Effector CD8-positive, alpha-beta T cell (primary cell): ENCODE measurements around the gene DAPK2.

Source experiments
- DNase-seq: peaks from one replicate; lab custom pipeline; 2025; lab: John Stamatoyannopoulos, UW

DAPK2 gene

DNA sequence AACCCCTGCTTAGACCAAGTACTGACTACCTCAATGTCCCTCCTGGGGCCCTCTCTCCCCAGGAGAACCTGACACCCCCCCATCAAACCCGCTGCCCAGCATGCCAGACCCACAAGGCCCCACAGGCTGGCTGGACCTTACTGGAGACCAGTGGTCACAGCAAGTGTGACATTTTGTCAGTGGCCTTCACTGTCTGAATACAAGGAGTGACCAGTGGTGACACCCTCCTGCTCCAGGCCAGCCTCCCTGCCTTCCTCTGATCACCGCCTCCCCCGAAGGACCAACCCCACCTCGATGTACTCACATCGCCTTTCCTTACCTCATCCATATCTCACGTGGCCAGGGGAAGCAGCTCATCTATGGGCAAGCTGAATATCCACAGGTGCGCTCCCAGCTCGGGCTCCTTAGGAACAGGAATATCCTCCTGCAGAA lies 150.5 kb downstream of the DAPK2 start:
- DNase-seq: no peak

DNA sequence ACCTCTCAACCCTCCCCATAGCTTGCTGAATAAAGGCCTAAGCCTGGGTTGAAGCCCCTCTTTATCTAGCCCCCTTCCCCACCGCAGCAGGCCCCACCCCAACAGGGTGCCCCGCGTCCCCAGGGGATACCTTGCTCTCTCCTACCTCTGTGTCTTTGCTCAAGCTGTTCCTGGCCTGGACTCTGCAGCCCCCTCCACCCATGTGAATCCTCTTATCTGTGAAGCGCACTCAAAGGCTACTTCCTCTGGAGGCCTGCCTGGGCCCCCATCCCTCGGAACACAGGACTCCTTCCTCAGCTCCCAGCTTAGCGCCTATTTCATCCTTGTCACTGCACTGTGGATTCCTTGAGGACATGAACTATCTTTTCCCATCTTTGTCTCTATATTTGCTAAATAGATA lies 151.1 kb downstream of the DAPK2 start:
- DNase-seq: no peak

DNA sequence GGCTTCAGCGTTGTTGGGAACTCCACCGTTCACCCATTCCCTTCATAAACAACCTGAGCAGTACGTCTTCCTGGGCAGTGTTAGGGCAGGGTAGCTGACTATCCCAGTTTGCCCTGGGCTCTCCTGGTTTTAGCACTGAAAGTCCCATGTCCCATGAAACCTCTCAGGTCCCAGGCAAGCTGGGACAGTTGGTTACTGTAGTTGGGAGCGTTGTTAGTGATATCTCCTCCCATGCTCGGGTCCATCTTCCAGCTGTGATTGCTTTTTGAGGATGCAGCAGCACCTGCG lies 151.7 kb downstream of the DAPK2 start:
- no peak for DNase-seq

DNA sequence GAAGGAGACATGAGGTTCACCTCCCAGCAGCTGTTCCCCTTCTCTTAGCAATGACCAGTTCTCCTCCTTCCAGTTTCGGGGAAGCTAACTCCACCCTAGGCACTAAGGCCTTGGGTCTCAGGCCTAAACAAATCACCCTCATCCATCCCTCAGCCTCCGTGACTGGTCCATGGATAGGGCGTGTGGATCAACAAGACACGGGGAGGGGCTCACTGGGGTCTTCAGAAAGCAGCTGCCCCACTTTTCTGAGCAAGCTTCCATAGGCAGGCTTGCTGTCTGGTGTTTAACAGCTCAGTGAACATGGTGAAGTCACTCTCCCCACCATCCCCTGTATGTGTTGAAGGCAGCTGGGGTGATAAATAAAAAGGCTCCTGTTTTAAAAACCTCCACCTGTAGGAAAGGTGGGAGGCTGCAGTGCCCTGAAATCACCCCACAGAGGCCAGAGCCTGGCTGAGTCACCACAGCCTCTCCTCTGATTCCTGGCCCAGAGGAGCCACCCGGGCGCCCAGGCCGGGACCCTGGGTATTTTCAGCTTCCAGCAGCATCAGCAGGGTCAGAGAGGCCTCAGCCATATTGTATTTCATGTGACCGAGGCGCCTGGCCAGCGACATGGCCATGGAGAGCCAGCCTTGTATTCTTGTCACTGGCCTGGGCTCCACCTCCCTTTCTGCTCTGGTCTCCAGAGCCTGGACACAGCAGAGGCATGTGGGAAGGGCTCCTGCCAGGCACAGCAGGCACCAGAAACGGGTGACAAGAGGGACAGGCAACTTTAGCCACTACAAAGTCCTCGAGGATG lies 152.2 kb downstream of the DAPK2 start:
- no peak for DNase-seq

DNA sequence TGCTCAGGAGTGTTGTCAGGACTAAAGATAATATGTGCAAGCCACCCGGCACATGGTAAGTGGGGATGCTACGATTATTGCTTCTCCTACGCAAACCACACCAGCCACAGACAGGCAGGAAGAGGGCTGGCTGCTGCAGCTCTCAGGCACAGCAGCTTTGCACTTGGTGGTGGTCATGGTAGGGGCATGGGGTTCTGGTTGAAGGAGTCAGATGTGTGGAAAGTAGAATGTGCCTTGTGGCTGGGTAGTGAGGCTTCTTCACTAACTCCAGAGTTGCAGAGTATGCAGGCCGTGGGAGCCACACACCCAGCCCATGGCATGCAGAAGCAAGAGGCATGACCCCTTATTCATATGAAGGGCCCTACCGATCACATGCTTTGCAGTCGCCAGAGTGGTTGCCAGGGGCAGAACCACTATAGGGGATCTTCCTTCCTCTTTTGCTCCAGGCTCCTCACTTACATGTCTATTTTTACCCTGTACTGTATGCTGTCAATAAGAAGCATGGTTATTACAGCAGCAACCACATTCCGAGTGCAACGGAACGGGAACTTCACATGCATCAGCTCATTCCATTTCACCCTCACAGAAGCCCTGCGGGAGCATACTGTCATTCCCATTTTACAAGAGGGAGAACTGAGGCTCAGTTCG lies 153.4 kb downstream of the DAPK2 start:
- peak; percentile 25 for DNase-seq

DNA sequence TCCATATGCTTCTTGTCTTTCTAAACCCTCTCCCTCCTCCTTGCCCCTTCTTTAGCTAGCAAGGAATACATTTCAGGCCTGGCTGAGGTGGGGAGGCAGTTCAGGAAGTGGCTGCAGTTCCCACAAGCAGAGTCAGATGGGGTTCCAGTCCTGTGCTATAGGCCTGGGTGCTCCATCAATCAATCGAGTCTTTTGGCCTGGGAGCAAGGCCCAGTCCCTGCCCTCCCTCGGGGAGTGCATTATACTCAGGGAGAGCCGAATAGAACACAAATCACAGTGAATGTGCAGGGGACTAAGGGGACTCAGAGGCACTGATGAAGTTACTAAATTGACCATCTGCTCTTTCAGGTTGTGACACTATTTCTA lies 154.5 kb downstream of the DAPK2 start:
- DNase-seq: no peak

DNA sequence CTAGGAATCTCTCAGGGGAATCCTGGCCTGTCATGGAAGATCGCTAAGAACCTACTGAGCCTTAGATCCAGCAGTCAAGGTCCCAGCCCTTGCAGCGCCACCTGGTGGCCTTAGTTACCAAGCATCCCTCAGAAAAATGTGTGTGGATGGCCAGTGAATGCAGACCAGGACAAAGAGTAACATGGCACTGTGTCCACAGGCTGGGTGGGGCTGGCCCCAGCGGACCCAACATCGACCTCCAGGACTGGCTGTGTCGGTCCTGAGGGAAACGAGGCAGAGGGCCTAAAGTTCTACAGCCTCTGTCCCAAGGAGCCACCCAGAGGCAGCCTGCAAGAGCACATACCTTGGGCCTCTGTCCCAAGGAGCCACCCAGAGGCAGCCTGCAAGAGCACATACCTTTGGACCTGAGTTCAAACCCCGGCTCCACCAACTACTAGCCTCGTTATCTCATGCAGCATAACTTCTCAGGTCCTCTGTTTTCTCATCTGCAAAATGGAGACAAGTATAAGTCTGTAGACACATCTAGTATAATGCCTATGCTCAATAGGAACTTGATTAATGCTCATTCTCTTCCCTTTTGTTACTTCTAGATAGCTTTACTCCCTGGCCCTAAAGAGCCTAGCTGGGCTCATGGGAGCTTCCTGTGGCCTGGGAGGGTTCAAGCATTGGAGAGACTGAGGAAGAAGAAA lies 155.1 kb downstream of the DAPK2 start:
- peak; percentile 59 for DNase-seq

DNA sequence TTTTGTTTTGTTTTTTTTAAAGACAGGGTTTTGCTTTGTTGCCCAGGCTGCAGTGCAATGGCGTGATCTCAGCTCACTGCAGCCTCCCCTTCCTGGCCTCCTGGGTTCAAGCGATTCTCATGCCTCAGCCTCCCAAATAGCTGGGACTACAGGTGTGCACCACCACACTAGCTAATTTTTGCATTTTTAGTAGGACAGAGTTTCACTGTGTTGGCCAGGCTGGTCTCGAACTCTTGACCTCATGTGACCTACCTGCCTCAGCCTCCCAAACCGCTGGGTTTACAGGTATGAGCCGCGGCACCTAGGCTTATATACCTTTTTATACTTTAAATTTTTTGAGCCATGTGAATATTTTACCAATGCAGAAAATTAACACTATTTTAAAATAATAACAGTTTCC lies 155.7 kb downstream of the DAPK2 start:
- DNase-seq: no peak

DNA sequence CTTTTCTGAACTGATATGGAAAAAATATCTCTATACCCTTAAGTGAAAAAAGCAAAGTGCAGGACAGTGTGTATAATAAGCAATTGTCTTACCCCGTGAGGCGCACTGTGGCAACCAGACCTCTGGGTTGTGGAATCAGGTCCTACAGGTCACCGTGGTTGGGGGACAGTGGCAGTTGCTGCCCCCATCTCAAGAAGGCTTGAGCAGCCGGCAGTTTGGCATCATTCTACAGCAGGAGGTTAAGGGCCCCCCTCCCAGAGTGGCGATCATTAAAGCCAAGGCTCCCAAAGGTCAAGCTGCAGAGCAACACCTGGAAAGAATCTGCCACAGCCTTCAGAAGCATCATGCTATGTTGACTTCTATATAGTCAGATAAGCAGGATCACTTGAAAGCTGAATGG lies 156.5 kb downstream of the DAPK2 start:
- DNase-seq: no peak

DNA sequence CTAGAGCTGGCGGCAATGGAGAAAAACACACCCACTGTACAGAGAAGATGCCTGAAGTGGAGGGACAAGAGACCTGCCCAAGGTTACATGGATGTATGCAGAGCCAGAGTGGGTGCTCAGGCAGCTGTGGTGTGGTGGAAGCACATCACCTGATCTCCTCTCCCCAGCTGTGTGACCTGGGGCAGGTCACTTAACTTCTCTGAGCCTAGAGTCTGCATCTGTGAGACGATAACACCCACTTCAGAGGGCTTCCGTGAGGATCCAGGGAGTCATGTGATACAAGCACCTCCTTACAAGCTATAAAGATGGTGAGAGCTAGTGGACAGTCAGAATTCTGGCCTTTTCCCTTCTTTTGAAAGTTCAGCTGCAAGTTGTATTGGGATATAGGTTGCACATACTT lies 157.5 kb downstream of the DAPK2 start:
- DNase-seq: no peak

DNA sequence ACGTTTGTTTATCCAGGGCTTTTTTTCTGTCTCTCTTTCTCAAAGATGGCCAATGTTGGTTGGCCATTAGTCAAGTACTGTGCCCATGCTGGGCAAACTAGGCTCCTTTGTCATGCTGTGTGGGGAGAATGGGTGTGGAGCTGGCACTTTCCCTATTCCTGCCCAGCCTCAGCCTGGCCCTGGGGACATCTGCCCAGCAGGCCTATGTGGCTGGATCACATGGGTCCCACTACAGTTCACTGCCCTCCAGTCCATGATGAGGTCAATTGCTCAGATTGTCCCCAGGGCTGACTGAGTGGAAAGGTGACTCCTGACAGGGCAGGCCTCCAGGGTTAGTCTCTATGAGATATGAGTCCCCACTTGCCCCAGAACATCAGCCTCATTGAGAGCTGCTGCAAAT lies 158.1 kb downstream of the DAPK2 start:
- DNase-seq: no peak

DNA sequence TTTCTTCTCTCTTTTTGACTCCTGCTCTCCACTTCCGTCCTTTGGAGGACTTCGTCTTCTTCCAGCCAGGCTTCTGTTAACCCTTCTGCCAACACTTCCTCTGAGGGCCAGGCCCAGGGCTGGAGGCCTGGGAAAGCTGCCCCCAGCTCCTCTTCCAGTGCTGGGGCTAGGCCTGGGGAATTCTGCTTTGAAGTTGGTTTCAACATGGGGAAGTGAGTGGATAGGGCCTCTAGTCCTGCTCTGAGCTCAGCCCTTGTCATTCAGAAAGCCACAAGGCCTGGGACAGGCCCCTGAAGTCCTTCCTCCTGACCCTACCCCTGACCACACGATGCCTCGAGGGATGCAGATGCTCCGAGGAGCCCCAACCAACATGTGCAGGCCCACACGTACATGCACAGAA lies 158.7 kb downstream of the DAPK2 start:
- no peak for DNase-seq

DNA sequence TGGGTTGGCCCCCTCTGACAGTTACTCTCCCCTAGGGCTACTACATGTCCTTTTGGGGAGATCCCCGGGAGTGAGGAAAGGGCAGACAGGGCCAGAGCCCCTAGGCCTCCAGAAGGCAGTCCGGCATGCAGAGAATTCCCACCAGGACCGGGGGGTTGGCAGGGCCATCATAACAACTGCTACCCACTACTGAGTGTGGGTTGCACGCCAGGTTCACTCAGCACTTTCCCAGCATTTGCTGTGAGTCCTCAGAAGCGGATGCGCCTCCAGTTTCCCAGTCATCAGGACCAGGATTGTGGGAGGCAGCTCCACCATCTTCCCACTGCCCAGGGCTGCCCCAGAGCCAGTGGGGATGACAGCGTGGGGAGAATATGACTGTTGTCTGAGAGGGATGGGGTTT lies 161.3 kb downstream of the DAPK2 start:
- DNase-seq: no peak

DNA sequence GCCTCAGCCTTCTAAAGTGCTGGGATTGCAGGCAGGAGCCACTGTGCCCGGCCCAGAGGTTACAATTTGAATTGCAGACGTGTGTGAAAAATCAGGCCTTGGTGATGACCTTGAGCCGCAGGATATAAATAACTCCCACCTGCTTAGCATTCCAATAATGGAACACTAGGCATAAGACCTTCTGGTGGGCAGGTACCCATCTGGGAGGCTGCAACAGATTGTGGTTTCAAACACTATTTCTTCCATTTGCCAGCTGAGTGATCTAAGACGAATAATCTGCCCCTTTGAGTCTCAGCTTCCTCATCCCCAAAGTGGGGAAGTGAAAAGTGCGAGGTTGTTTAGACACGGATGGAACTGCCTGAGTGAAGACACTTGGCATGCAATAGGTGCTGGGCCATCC lies 164.9 kb downstream of the DAPK2 start:
- no peak for DNase-seq

DNA sequence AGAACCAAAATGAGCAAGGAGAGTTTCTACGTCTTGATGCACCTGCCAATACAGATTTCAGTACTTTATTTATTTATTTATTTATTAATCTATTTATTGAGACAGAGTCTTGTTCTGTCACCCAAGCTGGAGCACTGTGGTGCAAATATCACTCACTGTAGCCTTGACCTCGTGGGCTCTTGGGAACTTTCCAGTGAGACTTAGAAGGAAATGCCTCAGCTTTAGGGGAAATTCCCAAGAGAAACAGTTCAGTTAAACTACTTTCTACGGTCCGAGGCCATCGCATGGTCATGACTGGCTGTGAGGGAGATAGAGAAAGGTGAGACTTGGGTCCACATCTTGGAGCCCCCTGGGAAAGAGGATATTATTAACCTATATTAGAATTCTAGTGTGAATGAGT lies 165.5 kb downstream of the DAPK2 start:
- no peak for DNase-seq

DNA sequence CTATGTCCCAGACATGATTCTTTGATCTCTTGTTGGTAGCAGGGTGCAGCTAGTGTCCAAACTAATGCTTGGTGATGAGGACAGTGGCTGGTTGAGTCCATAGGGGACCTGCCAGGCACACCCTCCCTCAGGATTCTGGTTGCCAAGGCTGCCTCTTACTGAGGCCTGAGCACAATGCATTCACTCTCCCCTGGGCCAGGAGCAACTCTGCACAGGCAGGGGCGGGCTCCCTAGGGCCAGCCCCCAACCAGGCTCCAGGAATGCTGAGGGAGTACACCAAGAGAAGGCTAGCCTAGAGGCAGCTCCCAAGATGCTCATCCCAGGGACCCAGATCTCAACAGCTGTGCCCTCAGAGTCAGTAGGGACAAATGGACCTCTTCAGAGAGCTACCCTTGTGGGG lies 166.3 kb downstream of the DAPK2 start:
- DNase-seq: no peak

DNA sequence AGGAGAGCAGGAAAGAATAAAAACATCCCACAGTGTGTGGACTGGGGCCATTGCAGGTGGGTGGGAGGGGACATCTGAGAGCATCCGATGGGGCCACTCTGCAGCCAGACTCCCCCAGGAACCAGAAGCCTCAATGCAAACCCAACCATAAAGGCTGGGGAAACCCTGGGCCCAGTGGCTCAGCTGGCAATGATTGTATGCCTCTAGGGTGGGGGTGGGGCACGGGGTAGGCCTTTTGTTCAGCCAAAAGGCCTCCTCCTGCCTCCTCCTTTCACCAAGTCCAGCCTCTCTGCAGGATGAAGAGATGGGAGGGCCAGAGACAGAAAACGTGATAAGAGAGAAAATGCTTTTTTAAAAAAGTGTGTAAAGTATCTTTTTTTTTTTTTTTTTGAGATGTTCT lies 167.1 kb downstream of the DAPK2 start:
- DNase-seq: no peak

DNA sequence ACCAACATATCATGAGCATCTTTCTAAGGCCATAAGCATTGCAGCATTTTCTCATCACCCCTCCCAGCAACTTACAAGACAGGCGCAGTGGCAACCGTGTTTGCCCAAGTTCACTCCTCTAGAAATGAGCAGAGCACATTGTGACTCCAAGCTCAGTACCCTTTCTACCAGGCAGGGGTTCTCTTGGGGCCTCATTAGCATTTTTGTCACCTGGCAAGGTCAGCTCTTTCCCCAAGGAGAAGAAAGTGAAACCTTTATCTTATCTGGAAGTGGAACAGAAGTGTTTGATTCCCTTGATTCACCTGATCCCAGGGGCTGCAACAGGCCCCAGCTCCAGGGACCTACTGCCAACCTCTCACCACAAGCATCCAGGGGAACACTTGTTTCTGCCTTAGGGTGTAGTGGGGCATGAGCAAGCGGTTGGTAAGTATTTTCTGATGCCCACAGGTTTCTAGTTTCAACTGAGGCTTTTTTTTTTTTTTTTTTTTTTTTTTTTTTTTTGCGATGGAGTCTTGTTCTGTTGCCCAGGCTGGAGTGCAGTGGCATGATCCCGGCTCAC lies 168.5 kb downstream of the DAPK2 start:
- no peak for DNase-seq

DNA sequence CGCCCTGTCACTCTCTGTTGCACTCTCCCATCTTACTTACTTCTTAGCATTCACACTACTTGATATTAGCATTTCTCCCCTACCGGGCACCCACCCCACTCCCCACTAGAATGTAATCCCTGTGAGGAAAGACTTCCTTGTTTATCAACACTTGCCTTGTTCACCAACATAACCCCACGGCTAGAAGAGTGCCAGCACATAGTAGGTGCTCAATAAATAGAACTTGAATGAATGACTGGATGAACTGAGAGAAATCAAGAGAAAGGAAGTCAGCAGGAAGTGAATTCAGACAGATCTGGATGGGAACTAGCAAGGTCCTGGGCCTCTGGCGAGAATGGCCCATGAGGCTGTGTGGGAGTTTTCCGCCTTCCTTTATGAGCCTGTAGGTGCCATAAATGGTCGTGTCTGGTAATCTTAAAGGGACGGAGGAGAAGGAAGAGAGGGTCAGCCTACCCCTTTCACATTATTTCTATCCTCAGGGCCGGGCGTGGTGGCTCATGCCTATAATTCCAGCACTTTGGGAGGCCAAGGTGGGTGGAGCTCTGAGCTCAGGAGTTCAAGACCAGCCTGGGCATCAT lies 170.1 kb downstream of the DAPK2 start:
- DNase-seq: no peak

DNA sequence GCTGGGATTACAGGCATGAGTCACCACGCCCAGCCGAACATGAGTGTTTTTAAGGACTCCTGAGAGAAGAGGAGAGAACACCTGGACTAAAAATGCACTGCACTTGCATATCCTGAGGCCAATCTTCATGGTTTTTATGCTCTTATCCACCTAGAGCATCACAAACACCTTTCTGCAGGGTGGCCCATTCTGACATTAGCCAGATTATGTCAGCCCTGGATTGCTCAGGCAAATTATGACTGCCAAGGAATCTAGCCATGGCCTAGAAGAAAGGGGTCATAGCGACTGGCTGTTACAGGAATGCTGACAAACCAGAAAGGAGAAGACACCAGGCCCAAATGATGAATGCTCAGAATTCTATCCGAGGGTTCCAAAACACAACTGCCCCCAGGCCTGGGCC lies 171.7 kb downstream of the DAPK2 start:
- DNase-seq: no peak

DNA sequence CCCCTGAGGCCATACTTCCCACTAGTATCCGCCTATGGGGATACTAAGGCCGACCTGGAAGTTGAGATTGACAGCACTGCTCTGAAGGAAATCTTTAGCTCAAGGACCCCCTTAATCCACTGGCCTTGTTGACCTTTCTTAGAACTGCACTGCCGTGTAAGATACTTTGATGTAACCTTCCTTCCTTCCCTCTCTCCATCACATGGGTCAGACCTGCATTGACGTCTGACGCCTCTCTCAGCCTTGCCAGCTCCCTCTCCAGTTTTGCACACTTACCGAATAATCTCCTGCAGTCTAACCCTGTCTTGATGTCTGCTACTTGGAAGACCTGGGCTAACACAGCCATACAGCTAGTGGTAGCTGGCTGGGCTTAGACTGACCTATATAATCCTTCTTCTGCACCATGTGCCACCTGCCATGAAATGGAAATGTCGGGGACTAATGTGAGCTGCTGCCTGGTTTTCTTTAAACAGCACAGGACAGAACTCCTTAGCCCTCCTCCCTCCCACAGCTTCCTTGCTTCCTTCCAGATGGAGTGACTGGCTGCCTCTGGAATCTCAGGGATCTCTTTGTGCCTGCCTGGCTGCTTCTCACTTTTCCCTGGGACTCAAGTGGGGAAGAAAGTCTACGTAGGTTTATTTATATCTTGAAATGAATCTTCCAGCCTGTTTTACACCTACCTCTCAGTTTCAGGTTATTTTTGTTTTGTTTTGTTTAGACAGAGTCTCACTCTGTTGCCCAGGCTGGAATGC lies 173.3 kb downstream of the DAPK2 start:
- DNase-seq: no peak
